Astrocyte of the cerebellum (primary cell): ENCODE data around the gene MYRIP.

ENCODE experiments used
- DNase-seq: peaks from one replicate; pipeline ENCODE4 v3.0.0-alpha.2; 2011; ENCODE audit warnings: low read depth
- H3K4me3 ChIP-seq: 2 replicates; pipeline ENCODE4 v1.5.1; 2011; ENCODE audit warnings: mild to moderate bottlenecking, low read depth, low read length, moderate library complexity
- in situ Hi-C: cut with HindIII; loops from 2 replicates; pipeline ENCODE4 v1.10.0; 2017; ENCODE audit warnings: low sequenced_read_pairs
- TF ChIP-seq, protein P1 (sequence below): IDR thresholded peaks from 2 replicates; pipeline ENCODE4 v1.5.1; 2012; ENCODE audit warnings: low read length, low read depth, moderate library complexity, mild to moderate bottlenecking; ENCODE audit errors: missing control alignments

MYRIP gene

GRCh38 chr3:39978308-39978707, 168.9 kb downstream of the MYRIP start:
- H3K4me3 ChIP-seq: no peak overlapping the region
- no peak for DNase-seq
- in situ Hi-C loops: no loop called here
- TF ChIP-seq, protein P1, sequence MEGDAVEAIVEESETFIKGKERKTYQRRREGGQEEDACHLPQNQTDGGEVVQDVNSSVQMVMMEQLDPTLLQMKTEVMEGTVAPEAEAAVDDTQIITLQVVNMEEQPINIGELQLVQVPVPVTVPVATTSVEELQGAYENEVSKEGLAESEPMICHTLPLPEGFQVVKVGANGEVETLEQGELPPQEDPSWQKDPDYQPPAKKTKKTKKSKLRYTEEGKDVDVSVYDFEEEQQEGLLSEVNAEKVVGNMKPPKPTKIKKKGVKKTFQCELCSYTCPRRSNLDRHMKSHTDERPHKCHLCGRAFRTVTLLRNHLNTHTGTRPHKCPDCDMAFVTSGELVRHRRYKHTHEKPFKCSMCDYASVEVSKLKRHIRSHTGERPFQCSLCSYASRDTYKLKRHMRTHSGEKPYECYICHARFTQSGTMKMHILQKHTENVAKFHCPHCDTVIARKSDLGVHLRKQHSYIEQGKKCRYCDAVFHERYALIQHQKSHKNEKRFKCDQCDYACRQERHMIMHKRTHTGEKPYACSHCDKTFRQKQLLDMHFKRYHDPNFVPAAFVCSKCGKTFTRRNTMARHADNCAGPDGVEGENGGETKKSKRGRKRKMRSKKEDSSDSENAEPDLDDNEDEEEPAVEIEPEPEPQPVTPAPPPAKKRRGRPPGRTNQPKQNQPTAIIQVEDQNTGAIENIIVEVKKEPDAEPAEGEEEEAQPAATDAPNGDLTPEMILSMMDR: no peak

DNA sequence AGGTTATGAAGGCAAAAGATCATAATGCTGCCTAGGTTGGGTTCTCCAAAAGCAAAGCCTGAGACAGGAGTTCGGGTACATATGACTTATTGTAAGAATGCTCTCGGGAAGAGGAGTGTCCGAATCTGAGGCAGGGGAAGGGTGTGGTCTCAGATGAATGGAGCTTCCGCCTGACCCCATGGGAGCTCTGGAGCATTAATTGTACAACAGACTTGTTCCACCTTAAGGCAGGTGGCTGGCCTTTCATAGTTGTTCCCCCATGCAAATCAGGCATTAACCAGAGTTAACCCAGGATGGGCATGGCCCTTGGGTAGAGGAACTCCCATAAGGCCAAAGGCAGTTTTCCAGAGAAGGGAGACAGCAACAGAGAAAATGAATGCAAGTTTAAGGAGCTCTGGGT, 170.6 kb downstream of the MYRIP start:
- H3K4me3 ChIP-seq: no peak overlapping the region
- DNase-seq: no peak
- in situ Hi-C loops: no loop called here
- TF ChIP-seq, protein P1: no peak

GRCh38 chr3:39980781-39981180, 171.4 kb downstream of the MYRIP start:
- H3K4me3 ChIP-seq: no peak overlapping the region
- in situ Hi-C loops: no loop called here
- no peak for DNase-seq
- TF ChIP-seq, protein P1: no peak

DNA sequence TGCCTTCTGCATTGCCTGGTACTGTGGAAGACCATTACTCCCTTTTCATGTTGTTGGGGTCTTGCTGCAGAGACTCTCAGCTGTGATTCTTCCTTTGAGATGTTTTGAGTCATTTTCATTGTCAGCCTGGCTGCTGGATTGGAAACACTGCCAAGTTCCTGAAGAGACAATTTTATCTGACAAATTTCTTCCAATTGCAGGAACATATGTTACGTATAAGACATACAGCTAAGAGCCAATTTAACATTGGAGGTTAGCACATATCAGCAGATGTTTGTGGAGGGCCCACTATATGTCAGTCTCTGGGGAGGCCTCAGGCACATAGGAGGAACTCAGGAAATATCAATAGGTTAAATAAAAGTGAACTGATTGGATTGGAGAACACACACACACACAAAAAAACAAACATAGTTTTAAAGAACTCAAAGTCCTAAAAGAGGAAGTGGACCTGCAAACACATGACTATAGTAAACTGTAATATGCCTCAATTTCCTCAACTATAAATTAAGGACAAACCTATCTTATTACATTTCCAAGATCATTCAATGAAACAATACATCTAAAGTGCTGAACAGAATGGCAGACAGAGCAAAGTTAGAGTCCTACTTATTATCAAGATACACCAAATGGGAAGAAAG, 172.3 kb downstream of the MYRIP start:
- TF ChIP-seq, protein P1: no peak
- no peak for DNase-seq
- H3K4me3 ChIP-seq: no peak overlapping the region
- in situ Hi-C loops: no loop called here

DNA sequence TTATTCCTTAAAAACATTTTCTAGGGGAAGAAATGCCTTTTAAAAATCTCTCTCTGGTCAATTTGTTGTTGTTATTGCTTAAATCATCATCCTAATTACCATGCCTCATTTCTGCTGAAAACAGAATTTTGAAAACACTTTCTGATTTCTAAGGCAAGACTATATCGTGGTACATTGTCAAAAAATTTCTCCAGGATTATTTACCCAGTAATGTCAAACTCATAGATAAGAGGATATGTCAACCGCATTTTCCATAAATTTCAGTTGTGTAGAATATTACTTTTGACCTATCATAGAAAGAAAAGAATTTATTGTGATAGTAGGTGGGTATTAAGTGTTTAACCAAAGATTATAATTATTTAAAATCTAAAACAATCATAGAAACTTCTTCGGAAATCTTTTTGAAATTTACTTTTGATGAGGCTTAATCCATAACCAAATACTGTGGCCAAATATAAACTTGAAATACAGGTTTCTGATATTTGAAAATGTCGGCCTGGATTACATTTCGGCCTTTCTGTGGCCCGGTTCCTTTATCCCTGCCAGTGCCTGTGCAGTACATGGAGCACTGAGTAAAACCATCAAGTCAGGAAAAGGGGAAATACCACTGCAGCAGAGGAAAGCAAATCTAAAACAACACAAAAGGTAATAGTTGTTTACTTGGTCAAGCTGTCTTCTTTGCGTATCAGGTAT, 173.4 kb downstream of the MYRIP start:
- TF ChIP-seq, protein P1: no peak
- H3K4me3 ChIP-seq: no peak overlapping the region
- DNase-seq: no peak
- in situ Hi-C loops: no loop called here

- TF ChIP-seq, protein P1: no peak
- no peak overlapping the region for H3K4me3 ChIP-seq
- no peak for DNase-seq
- in situ Hi-C loops: no loop called here
Measured at GRCh38 chr3:39989746-39990145, 180.3 kb downstream of the MYRIP start.
